Measurements from ENCODE around the gene S1PR5. TPM values are rescaled to one million over a fixed set of nuclear protein-coding genes. Genes with fewer than 3 reads are reported as not detected.

The S1PR5 gene
- total and polyA plus RNA-seq, 10 of the 15 experiments (the other 5 are each of a cell fraction or from before 2014, with no cell fraction given): 0.04 TPM; not detected in 9

GRCh38 chr19:10502524-10503001 lies 14.7 kb downstream of the S1PR5 start (continued):
- TF ChIP-seq BCLAF1 (IDR thresholded peaks at IDR 0.05): no peak
- no peak for TF ChIP-seq ZBTB40 (IDR thresholded peaks at IDR 0.05; ENCODE audit: borderline replicate concordance)
- 0 out of 2 replicates have a peak, but pooled peaks have one; percentile 5 for TF ChIP-seq NBN (IDR thresholded peaks at IDR 0.05)
- TF ChIP-seq ZNF207 (IDR thresholded peaks at IDR 0.05; ENCODE audit: borderline replicate concordance): peak; percentile 72; the same call in 1 of the 2 replicates
- no peak for TF ChIP-seq ZZZ3 (IDR thresholded peaks at IDR 0.05; ENCODE audit: control insufficient read depth, insufficient read length, low read depth)
- peak; percentile 66 for TF ChIP-seq CHD2 (IDR thresholded peaks at IDR 0.05; ENCODE audit: borderline replicate concordance, low read depth, low read length)
- no peak for TF ChIP-seq RAD21 (IDR thresholded peaks at IDR 0.05; ENCODE audit: insufficient read depth, low read depth, low read length)
- TF ChIP-seq ZNF24 (IDR thresholded peaks at IDR 0.05): peak; percentile 63
- no peak for TF ChIP-seq ZBTB4 (CRISPR knock-in tag; IDR thresholded peaks at IDR 0.05)
- no peak for TF ChIP-seq IRF3 (IDR thresholded peaks at IDR 0.05)
- TF ChIP-seq SMARCA5 (IDR thresholded peaks at IDR 0.05): peak; percentile 78
- TF ChIP-seq BHLHE40 (IDR thresholded peaks at IDR 0.05; ENCODE audit: borderline replicate concordance in 1 of 2, low read depth in 2 of 2, low read length in 1 of 2): peak; percentile 77 to 96; a peak in 3 of 4 replicates
- no peak for TF ChIP-seq CBX3 (IDR thresholded peaks at IDR 0.05; ENCODE audit: borderline replicate concordance, low read depth)
- no peak for TF ChIP-seq YBX1 (IDR thresholded peaks at IDR 0.05)
- TF ChIP-seq SUPT20H (IDR thresholded peaks at IDR 0.05; ENCODE audit: borderline replicate concordance, control insufficient read depth, low read depth, low read length): no peak
- no peak for TF ChIP-seq ZSCAN29 (IDR thresholded peaks at IDR 0.05)
- no peak for TF ChIP-seq STAT3 (IDR thresholded peaks at IDR 0.05; ENCODE audit: low read depth, low read length)
- TF ChIP-seq E2F4 (IDR thresholded peaks at IDR 0.05; ENCODE audit: low read depth, low read length): no peak
- no peak for TF ChIP-seq ZNF622 (IDR thresholded peaks at IDR 0.05)

All from GM12878 (cell line).